ENCODE results near the gene FBXO31.

- TF ChIP-seq, protein P1, sequence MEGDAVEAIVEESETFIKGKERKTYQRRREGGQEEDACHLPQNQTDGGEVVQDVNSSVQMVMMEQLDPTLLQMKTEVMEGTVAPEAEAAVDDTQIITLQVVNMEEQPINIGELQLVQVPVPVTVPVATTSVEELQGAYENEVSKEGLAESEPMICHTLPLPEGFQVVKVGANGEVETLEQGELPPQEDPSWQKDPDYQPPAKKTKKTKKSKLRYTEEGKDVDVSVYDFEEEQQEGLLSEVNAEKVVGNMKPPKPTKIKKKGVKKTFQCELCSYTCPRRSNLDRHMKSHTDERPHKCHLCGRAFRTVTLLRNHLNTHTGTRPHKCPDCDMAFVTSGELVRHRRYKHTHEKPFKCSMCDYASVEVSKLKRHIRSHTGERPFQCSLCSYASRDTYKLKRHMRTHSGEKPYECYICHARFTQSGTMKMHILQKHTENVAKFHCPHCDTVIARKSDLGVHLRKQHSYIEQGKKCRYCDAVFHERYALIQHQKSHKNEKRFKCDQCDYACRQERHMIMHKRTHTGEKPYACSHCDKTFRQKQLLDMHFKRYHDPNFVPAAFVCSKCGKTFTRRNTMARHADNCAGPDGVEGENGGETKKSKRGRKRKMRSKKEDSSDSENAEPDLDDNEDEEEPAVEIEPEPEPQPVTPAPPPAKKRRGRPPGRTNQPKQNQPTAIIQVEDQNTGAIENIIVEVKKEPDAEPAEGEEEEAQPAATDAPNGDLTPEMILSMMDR (IDR thresholded peaks at IDR 0.05; ENCODE audit: low read length) = no peak
- no peak for TF ChIP-seq EZH2 (IDR thresholded peaks at IDR 0.05; ENCODE audit: borderline replicate concordance, low read length)
Observed at GRCh38 chr16:87418216-87418615, 34.6 kb upstream of the FBXO31 start.
